Testis (tissue), 2 donors: Measurements from ENCODE around the gene USP14.

Source experiments
- POLR2A ChIP-seq: fragments of 450-650 bp; IDR thresholded peaks from one replicate; pipeline ENCODE4 v1.6.1; 2017; ENCODE audit warnings: antibody characterized with exemption, mild to moderate bottlenecking, moderate library complexity
- TF ChIP-seq, protein P1 (sequence below), 3 experiments: fragments of 450-650 bp in 2 of 3; fragments of 200-600 bp in 1 of 3; sonication (generic) in 1 of 3; IDR thresholded peaks; one replicate each; pipeline ENCODE4 v1.5.1; 2016 to 2019; ENCODE audit warnings: antibody characterized with exemption in 3 of 3, mild to moderate bottlenecking in 2 of 3, moderate library complexity in 1 of 3

DNA sequence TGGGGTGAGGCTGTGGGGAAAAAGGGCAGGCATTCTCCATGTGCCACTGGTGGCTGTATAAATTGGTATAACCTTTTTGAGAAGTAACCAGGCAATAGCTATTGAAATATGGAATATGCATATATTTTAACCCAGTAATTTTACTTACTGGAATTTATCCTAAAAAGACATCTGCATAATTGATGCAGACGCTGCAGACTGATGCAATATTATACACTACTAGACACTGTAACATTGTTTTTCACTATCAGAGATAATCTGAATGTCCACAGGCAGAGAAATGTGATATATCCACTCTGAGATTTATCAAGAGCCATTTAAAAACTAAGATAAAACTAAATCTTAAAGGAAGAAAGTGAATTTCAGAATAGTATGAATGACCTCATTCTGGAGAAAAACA, 94.8 kb downstream of the USP14 start:
- TF ChIP-seq, protein P1, sequence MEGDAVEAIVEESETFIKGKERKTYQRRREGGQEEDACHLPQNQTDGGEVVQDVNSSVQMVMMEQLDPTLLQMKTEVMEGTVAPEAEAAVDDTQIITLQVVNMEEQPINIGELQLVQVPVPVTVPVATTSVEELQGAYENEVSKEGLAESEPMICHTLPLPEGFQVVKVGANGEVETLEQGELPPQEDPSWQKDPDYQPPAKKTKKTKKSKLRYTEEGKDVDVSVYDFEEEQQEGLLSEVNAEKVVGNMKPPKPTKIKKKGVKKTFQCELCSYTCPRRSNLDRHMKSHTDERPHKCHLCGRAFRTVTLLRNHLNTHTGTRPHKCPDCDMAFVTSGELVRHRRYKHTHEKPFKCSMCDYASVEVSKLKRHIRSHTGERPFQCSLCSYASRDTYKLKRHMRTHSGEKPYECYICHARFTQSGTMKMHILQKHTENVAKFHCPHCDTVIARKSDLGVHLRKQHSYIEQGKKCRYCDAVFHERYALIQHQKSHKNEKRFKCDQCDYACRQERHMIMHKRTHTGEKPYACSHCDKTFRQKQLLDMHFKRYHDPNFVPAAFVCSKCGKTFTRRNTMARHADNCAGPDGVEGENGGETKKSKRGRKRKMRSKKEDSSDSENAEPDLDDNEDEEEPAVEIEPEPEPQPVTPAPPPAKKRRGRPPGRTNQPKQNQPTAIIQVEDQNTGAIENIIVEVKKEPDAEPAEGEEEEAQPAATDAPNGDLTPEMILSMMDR (IDR thresholded peaks at IDR 0.05) = no peak
- TF ChIP-seq POLR2A = no peak
